ENCODE measurements around the gene CAMK2B.

The CAMK2B gene

GRCh38 chr7:44224974-44225565 lies 100.3 kb downstream of the CAMK2B start:
- Histone ChIP-seq H3K27ac (no peak overlapping the region), H3K4me3 (no peak overlapping the region)

DNA sequence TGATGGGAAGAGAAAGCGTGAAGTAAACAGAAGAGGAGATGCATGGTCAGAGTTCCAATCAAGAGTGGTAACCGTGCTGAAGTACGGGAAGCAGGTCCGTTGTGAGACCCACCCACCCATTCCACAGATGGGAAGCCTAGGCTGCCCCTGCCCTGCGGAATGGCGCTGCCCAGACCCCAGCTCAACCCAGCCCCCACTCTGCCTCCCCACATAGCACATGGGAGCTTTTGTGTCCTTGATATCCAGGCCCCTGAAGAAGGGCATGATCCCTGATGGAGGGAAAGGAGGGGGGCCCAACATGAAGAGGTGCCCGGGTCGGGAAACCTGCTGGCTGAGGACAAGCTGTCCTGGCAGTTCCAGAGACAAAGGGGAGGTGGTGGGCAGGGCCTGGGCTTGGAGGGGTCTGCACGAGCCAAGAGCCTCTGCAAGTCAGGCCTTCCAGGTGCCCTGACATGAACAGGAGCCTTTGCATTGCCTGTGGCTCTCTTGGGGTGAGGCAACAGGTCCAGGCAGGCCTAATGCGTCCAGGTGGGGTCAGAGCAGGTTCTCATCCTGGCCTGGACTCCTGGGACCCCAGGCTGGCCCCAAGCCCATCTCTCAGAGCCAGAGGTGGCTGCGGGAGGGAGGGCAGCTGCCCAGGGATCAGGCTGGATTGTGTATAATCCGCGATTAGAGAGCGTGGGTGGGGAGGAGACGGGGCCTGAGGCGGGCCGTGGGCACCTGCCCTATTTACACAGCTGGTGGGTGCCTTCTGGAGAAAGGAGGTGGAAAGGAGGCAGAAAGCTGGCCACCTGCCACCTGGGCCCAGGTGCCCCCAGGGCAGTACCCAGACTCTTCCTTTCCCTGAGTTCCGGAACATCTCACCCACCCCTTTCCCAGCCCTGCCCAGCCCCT lies 101.1 kb downstream of the CAMK2B start:
- no peak overlapping the region for H3K4me3 ChIP-seq
- H3K27ac ChIP-seq = no peak overlapping the region

- H3K4me3 ChIP-seq = no peak overlapping the region
Observed at GRCh38 chr7:44223362-44224079, 101.9 kb downstream of the CAMK2B start.

GRCh38 chr7:44222776-44223261 lies 102.6 kb downstream of the CAMK2B start:
- Histone ChIP-seq H3K27ac (no peak overlapping the region), H3K4me3 (no peak overlapping the region)

More at GRCh38 chr7:44223362-44224079, 101.9 kb downstream of the CAMK2B start:
- no peak overlapping the region for H3K27ac ChIP-seq

DNA sequence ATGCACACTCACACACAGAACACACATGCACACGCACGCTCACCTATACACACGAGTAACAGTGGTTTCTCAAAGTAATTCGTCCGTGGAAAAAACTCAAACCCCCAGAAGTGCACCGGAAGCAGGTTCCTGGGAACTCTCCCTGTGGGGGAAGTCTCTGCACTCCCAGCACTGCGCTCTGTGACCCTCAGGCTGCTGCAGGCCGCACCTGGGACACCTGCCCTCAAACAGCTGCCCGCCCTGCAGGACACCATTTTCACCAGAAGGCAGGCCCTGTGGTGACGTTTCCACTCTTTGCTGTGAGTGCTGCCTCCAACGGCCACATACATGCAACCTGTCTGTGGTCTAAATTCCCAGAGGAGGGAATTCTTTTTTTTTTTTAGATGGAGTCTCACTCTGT lies 103.3 kb downstream of the CAMK2B start:
- no peak overlapping the region for H3K27ac ChIP-seq
- no peak overlapping the region for H3K4me3 ChIP-seq

GRCh38 chr7:44221231-44221791 lies 104.1 kb downstream of the CAMK2B start:
- H3K27ac ChIP-seq = no peak overlapping the region
- no peak overlapping the region for H3K4me3 ChIP-seq

- H3K4me3 ChIP-seq = no peak overlapping the region
- H3K27ac ChIP-seq = no peak overlapping the region
Observed at GRCh38 chr7:44220358-44221112, 104.9 kb downstream of the CAMK2B start.

GRCh38 chr7:44220046-44220357 lies 105.4 kb downstream of the CAMK2B start:
- Histone ChIP-seq H3K4me3 (no peak overlapping the region), H3K27ac (no peak overlapping the region)

GRCh38 chr7:44219371-44220045 lies 105.9 kb downstream of the CAMK2B start:
- H3K27ac ChIP-seq = no peak overlapping the region
- H3K4me3 ChIP-seq = no peak overlapping the region

DNA sequence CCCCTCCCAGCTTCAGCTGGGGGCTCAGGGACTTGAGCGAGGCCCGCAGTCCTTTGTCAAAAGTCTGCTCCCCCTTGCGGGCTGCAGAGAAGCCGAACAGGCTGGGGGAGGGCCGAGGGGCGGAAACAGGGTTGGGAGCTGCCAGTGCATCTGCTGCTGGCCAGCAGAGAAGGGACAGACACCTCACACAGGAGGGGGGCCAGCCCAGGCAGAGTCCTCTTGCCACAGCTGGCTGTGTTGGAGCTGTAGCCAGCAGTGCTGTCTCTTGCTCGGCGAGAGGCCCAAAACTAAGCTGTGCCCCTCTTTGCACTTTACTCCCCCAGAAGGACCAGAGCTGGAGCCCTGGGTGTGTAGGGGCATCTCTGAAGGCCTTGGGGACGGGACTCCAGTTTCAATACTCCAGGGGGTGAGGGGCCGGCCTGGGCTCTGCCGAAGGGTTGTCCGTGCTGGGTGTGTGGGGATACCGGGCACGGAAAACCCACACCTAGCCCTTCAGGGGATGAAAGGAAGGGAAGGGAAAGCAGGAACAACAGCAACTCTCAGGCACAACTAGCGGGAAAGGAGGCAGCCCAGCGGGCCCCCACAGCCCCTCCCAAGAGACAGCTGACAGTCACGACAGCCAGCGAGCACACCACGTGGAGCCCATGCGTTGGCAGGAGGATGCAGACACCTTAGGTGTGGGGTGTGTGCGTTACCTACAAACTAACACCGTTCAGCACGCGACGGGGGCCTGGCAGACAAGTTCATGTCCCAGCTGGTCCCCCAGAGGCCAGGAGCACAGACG lies 106.8 kb downstream of the CAMK2B start:
- Histone ChIP-seq H3K27ac (peak overlapping the region in 1 of 21 experiments; percentile 17), H3K4me3 (no peak overlapping the region)

DNA sequence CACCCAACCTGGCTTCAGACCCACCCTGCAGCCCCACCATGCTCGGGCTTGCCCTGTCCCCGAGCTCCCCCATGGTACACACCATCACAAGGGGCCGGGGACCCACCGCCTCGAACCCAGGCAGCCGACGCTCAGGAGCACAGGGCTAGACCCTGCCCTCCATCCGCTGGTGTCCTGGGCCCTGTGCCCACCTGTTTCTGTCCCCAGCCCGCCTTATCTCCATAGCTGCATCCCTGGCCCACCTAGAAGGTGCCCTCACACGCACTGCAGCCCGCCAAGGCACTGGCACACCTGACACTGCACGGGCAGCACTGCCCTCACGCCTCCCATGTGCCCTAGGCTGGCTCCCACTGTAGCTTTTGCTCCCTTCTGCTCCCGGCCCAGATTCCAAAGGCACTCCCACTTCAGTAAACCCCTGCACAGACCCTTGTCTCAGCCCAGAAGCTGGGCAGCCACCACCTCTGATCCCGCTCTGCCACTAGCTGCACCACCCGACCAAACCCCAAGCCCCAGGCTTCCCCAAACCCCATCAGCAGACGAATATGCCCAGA lies 107.5 kb downstream of the CAMK2B start:
- Histone ChIP-seq H3K27ac (no peak overlapping the region), H3K4me3 (no peak overlapping the region)

DNA sequence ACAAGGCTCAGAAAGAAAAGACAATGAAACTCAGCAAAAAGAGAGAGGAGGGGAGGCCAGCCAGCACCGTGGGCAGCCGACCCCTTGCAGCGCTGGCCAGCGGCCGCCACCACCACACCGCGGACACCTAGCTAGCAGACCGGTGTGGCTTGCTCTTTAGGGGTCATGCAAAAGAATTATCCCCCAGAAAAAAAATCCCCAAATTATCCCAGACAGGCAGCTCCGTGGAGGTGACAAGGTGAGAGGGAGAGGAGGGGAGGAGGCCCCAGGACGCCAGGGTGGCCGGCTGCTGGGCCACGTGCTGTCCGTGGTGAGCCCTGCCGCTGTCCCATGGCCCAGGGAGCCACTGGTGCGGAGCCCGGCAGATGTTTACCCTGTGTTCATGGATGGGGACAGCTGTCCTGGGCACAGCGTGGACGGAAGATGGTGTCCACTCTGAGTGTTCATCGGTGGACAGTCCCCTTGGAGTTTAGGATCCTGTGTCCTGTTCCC lies 108.1 kb downstream of the CAMK2B start:
- Histone ChIP-seq H3K27ac (no peak overlapping the region), H3K4me3 (no peak overlapping the region)

DNA sequence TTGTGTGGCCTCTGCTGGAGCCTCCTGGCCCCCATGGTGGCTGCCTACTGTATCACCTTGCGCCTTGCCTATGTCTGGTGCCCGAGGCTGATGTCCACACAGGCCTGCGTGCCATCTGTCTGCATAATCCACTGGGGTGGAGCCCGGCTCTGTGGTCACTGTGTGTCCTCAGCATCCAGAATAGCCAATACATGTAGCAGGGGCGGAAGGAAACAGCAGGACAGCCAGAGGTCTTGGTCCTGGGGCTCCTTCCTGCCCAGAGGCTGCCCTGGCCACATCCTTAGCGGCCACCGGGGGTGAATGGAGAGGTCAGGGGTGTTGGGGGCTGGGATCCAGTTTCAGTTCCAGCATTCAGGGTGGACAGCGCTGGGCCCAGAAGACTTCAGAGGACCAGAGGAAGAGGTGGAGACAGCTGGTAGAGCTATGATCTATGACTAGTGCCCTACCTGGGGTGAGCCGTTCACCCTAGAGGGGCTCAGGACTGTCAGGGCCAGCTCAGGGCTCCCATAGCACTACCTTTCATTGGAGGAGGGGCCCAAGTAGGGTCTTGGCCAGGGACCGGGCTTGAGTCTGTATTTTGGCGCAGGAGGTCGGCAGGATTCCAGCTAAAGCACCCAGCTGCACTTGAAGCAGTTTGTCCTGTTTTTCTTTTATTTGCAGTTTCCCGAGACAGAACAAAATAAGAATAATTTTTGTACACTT lies 108.7 kb downstream of the CAMK2B start:
- H3K4me3 ChIP-seq = no peak overlapping the region
- no peak overlapping the region for H3K27ac ChIP-seq

- Histone ChIP-seq H3K4me3 (no peak overlapping the region), H3K27ac (no peak overlapping the region)
Observed at GRCh38 chr7:44216019-44216418, 109.4 kb downstream of the CAMK2B start.

DNA sequence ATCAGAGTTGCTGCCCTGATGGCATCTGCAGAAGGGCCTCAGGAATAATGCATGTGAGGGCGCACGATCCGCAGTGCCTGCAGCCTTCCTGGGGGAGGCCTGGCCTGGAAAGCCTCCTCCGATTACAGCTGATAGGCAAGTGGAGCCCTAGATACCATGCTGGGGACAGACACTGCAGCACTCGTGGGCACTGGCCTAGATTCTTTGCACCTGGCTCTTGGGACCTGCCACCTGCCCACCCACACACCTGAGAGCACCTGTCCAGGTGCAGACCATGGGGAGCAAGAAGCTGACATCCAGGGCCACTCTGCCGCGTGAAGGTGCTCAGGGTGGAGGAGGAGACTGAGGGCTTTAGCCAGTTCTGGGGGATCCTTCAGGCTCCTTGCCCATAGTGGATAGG lies 109.9 kb downstream of the CAMK2B start:
- H3K27ac ChIP-seq = no peak overlapping the region
- no peak overlapping the region for H3K4me3 ChIP-seq

DNA sequence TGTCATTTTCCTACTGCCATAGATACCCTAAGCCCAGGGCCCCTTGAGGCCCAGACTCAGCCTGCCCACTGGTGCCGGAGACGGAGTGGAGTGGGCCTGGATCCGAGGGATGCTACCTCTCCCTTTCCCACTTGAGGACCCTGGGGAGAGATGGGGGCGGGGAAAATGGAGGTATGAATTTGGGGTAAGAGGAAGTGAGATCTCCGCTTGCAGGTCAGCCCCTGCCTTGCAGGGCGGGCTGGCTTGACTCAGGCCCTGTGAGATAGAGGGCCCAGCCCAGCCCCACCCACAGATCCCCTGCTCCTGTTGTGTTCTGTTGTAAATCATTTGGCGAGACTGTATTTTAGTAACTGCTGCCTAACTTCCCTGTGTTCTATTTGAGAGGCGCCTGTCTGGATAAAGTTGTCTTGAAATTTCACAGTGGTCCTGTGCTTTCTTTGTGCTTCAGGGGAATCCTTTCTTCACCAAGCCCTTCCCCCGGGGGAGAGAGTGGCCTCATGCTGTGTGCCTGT lies 111.5 kb downstream of the CAMK2B start:
- no peak overlapping the region for H3K4me3 ChIP-seq
- no peak overlapping the region for H3K27ac ChIP-seq

- no peak overlapping the region for H3K4me3 ChIP-seq
- H3K27ac ChIP-seq = no peak overlapping the region
Observed at GRCh38 chr7:44213206-44213876, 112.1 kb downstream of the CAMK2B start.
